Kidney (tissue), 14 donors: ENCODE results near the gene CDC42EP3. TPM values are rescaled to one million over a fixed set of nuclear protein-coding genes. Genes with fewer than 3 reads are reported as not detected.

ENCODE experiments used
- DNase-seq, 5 donors: peaks; one replicate each; pipeline ENCODE4 v3.0.0-alpha.2; 2013 to 2020
- FAIRE-seq: peaks from 2 replicates; lab custom pipeline; 2012; peaks lifted over from hg19 to GRCh38; lab: Jason Lieb, UNC
- H3K27ac ChIP-seq, 2 donors: one replicate each; pipeline ENCODE4 v1.7.0; 2013; ENCODE audit warnings: low read depth in 2 of 2, low read length in 2 of 2, inconsistent platforms in 1 of 2
- H3K27me3 ChIP-seq: one replicate; pipeline ENCODE4 v1.7.1; 2013; ENCODE audit warnings: low read length, inconsistent platforms; ENCODE audit not compliant: control insufficient read depth, insufficient read depth
- H3K36me3 ChIP-seq, 3 donors: one replicate each; pipeline versions ENCODE4 v1.7.0 to v1.7.1; 2013; ENCODE audit warnings: low read length in 3 of 3, control low read depth in 1 of 3, inconsistent platforms in 1 of 3; ENCODE audit not compliant: insufficient read depth in 3 of 3, control insufficient read depth in 2 of 3
- H3K4me1 ChIP-seq, 3 donors: one replicate each; pipeline versions ENCODE4 v1.7.0 to v1.7.1; 2013; ENCODE audit warnings: low read length in 3 of 3, inconsistent platforms in 1 of 3, low read depth in 1 of 3; ENCODE audit not compliant: control insufficient read depth in 2 of 3, insufficient read depth in 2 of 3
- H3K4me3 ChIP-seq, 3 donors: one replicate each; pipeline versions ENCODE4 v1.7.0 to v1.8.1; 2013; ENCODE audit warnings: low read length in 3 of 3, control low read depth in 1 of 3, inconsistent platforms in 1 of 3
- H3K9ac ChIP-seq, 3 donors: one replicate each; pipeline versions ENCODE4 v1.7.0 to v1.7.1; 2013; ENCODE audit warnings: low read length in 3 of 3, control low read depth in 1 of 3, inconsistent platforms in 1 of 3
- H3K9me3 ChIP-seq, 3 donors: one replicate each; pipeline versions ENCODE4 v1.7.0 to v1.7.1; 2013; ENCODE audit warnings: low read length in 3 of 3, control low read depth in 1 of 3, inconsistent platforms in 1 of 3; ENCODE audit not compliant: control insufficient read depth in 2 of 3, insufficient read depth in 1 of 3
- CTCF ChIP-seq: IDR thresholded peaks from 3 replicates; pipeline ENCODE4 v1.5.1; 2012; ENCODE audit warnings: mild to moderate bottlenecking, moderate library complexity, borderline replicate concordance; ENCODE audit not compliant: insufficient read depth; ENCODE audit errors: extremely low read depth
- intact Hi-C: fragments of 100-400 bp; cut with DNase I; formaldehyde crosslinking; loops from one replicate; pipeline ENCODE4 v1.11.1; 2022
- polyA plus RNA-seq: library from polyadenylated mRNA; stranded (reverse); fragments of 350-450 nt; fragmentation: Illumina TruSeq; extraction: RNeasy Lipid Tissue Mini Kit (QIAGEN cat#74804); gene quantifications from one replicate; pipeline ENCODE4 v1.2.3, GENCODE V29; 2014; ENCODE audit warnings: low read depth, low replicate concordance; ENCODE audit not compliant: insufficient read depth
- total RNA-seq: library from RNA; stranded (reverse); fragmentation: NEBNext Ultra II Directional; extraction: Animal tissue kit (Norgen Biotek cat#: 25700); gene quantifications from one replicate; pipeline ENCODE4 v1.2.1, GENCODE V29; 2021
- donor health status: control.
- donor health status: control.
- donor health status: control.
- donor health status: control.
- donor health status: control.
- donor health status: DM: yes; HTN: yes; CAD: no.
- donor health status: Normal renal cell carcinoma (clear cell type).

Gene CDC42EP3
- total and polyA plus RNA-seq, 2 donors from 2014 or later, result 21.3 to 34.1 TPM

GRCh38 chr2:37666772-37667171, 4.7 kb downstream of the CDC42EP3 start:
- peaks cover 0 to 9% (median 3%) of the 10 kb centered on the region in 3 donors for H3K4me1 ChIP-seq
- FAIRE-seq, result no peak

GRCh38 chr2:37665604-37666362, 5.7 kb downstream of the CDC42EP3 start:
- FAIRE-seq, result no peak
- intact Hi-C loops, result no loop called here
- Histone ChIP-seq H3K36me3 (peaks cover 0 to 3% (median 0%) of the 10 kb centered on the region in 3 donors), H3K27me3 (no peaks in the 10 kb centered on the region), H3K4me1 (peaks cover 0 to 9% (median 3%) of the 10 kb centered on the region in 3 donors), H3K9ac (no peak overlapping the region), H3K4me3 (no peak overlapping the region), H3K27ac (no peak overlapping the region), H3K9me3 (no peaks in the 10 kb centered on the region)
- no peak for TF ChIP-seq CTCF
- DNase-seq, result no peak

More at GRCh38 chr2:37666772-37667171, 4.7 kb downstream of the CDC42EP3 start:
- no peaks in the 10 kb centered on the region for H3K9me3 ChIP-seq
- DNase-seq, result no peak
- no peak for TF ChIP-seq CTCF
- intact Hi-C loops, result no loop called here
- H3K27ac ChIP-seq, result no peak overlapping the region
- peaks cover 0 to 3% (median 0%) of the 10 kb centered on the region in 3 donors for H3K36me3 ChIP-seq
- no peak overlapping the region for H3K9ac ChIP-seq
- no peak overlapping the region for H3K4me3 ChIP-seq
- H3K27me3 ChIP-seq, result no peaks in the 10 kb centered on the region

- Histone ChIP-seq H3K27me3 (no peaks in the 10 kb centered on the region), H3K4me1 (peaks cover 0 to 6% (median 3%) of the 10 kb centered on the region in 3 donors), H3K9me3 (no peaks in the 10 kb centered on the region), H3K4me3 (no peak overlapping the region), H3K36me3 (peaks cover 0 to 3% (median 0%) of the 10 kb centered on the region in 3 donors), H3K9ac (no peak overlapping the region), H3K27ac (no peak overlapping the region)
- no peak for FAIRE-seq
- intact Hi-C loops, result no loop called here
- no peak for TF ChIP-seq CTCF
- DNase-seq, result no peak
These were observed 6.4 kb downstream of the CDC42EP3 start for GRCh38 chr2:37665043-37665442.
